Activated CD4-positive, alpha-beta T cell treated with anti-CD3 and anti-CD28 coated beads, Interleukin-10, Interleukin-2, amounts not matched to agents 100 ng/mL and 50 ng/mL, durations not matched to agents 16 hours and 8 hours (primary cell): ENCODE data around the gene HELB.

ENCODE experiments used
- DNase-seq: peaks from one replicate; pipeline ENCODE4 v3.0.0-alpha.2; 2020

Gene HELB

GRCh38 chr12:66301944-66302826 lies at the start of gene HELB:
Gene HELB, plus strand, starts transcription at chr12:66302493. Its CDS starts 111 bp downstream, at chr12:66302604.
- peak; percentile 99 for DNase-seq

GRCh38 chr12:66252771-66253170 lies 49.5 kb upstream of the HELB start:
- DNase-seq = no peak

GRCh38 chr12:66255737-66256136 lies 46.6 kb upstream of the HELB start:
- no peak for DNase-seq

GRCh38 chr12:66258011-66258410 lies 44.3 kb upstream of the HELB start:
- DNase-seq = no peak

- DNase-seq = no peak
These were observed 39.6 kb upstream of the HELB start for GRCh38 chr12:66262737-66263136.

GRCh38 chr12:66268562-66268961 lies 33.7 kb upstream of the HELB start:
- DNase-seq = no peak

GRCh38 chr12:66269142-66269541 lies 33.2 kb upstream of the HELB start:
- no peak for DNase-seq

GRCh38 chr12:66269757-66270383 lies 32.4 kb upstream of the HELB start:
- peak; percentile 66 for DNase-seq

- no peak for DNase-seq
These were observed 31.7 kb upstream of the HELB start for GRCh38 chr12:66270613-66271012.

- DNase-seq = no peak
These were observed 29.6 kb upstream of the HELB start for GRCh38 chr12:66272650-66273049.

GRCh38 chr12:66273147-66273546 lies 29.1 kb upstream of the HELB start:
- no peak for DNase-seq

- peak; percentile 82 for DNase-seq
These were observed 27.3 kb upstream of the HELB start for GRCh38 chr12:66275040-66275439.

- peak; percentile 31 for DNase-seq
These were observed 23.1 kb upstream of the HELB start for GRCh38 chr12:66279123-66279712.

GRCh38 chr12:66280561-66280960 lies 21.7 kb upstream of the HELB start:
- no peak for DNase-seq

GRCh38 chr12:66282244-66282643 lies 20.0 kb upstream of the HELB start:
- DNase-seq = no peak

GRCh38 chr12:66287275-66287674 lies 15.0 kb upstream of the HELB start:
- DNase-seq = no peak

GRCh38 chr12:66288121-66288520 lies 14.2 kb upstream of the HELB start:
- DNase-seq = peak; percentile 83

GRCh38 chr12:66289485-66289884 lies 12.8 kb upstream of the HELB start:
- no peak for DNase-seq

GRCh38 chr12:66290716-66291200 lies 11.5 kb upstream of the HELB start:
- peak; percentile 74 for DNase-seq

- no peak for DNase-seq
These were observed 6.1 kb upstream of the HELB start for GRCh38 chr12:66296176-66296683.

GRCh38 chr12:66297080-66297479 lies 5.2 kb upstream of the HELB start:
- DNase-seq = no peak

GRCh38 chr12:66297923-66298322 lies 4.4 kb upstream of the HELB start:
- no peak for DNase-seq

- no peak for DNase-seq
These were observed 505 bp downstream of the HELB start for GRCh38 chr12:66302827-66303169.
